Skeletal muscle cell (primary cell): Measurements from ENCODE around the gene SHISAL2A.
A peak's percentile ranks its signal among the peaks of the same experiment; 100 is the strongest.

Experiments used
- DNase-seq: peaks from one replicate; pipeline ENCODE4 v3.0.0-alpha.2; 2010; ENCODE audit warnings: low read depth
- H3K4me3 ChIP-seq: 2 replicates; pipeline ENCODE4 v1.5.1; 2011; ENCODE audit warnings: low read depth, mild to moderate bottlenecking, control low read depth, low read length, moderate library complexity

The SHISAL2A gene

DNA sequence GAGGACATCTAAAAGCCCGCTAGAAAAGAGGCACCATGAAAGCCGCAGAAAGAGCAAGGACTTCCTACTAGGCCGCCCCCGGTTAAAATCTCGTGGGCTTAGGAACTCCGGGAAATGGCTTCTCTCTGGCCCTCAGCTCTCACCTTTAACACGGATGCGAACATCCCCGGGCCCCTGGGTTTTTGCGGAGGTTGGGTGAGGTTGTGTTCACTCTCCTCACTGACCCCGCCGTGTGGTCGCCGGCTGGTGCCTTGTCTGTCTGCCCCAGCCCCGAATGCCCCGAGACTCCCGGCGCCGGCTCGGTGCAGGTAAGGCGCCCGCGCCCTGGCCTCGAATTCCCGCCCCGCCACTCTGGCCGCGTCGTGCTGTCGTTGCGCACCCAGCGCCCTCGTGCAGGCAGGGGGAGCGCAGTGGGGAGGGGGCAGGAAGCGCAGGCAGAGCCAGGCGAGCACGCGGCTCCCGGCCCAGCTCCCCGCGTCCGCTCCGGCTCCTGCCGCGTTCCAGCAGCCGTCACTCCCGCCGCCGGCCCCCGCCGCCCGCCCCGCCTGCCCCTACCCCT is at the start of gene SHISAL2A:
TSS of gene SHISAL2A (plus strand) at position 437 of the 559 bp plus-strand sequence. CDS start 326 bp downstream, outside the sequence.
- peak within 1 kb of the TSS; percentile 44 for H3K4me3 ChIP-seq
- peak; percentile 9 for DNase-seq

- no peak overlapping the region for H3K4me3 ChIP-seq
- no peak for DNase-seq
Observed at GRCh38 chr1:52585474-52585873, 47.5 kb upstream of the SHISAL2A start.

GRCh38 chr1:52588027-52588426 is 44.9 kb upstream of the SHISAL2A start:
- no peak for DNase-seq
- no peak overlapping the region for H3K4me3 ChIP-seq

DNA sequence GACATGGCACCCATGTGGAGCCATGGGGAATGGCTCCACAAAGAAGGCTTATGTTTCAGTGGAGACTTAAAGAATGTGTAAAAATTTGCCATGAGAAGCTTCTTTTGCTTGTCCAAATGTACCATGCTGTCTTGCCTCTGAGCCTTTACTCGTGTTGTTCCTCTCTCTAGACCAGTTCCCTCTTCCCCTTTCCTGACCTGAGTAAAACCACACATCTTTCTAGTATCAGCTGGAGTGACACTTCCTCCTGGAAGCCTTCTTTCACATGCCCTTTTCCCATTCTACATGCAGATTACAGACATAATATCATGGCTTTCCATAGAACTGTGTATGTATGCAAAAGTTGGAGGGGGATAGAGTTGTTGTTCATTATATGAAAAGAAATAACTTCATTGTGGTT is 44.4 kb upstream of the SHISAL2A start:
- H3K4me3 ChIP-seq: no peak overlapping the region
- DNase-seq: no peak

GRCh38 chr1:52590266-52590665 is 42.7 kb upstream of the SHISAL2A start:
- no peak overlapping the region for H3K4me3 ChIP-seq
- DNase-seq: no peak

DNA sequence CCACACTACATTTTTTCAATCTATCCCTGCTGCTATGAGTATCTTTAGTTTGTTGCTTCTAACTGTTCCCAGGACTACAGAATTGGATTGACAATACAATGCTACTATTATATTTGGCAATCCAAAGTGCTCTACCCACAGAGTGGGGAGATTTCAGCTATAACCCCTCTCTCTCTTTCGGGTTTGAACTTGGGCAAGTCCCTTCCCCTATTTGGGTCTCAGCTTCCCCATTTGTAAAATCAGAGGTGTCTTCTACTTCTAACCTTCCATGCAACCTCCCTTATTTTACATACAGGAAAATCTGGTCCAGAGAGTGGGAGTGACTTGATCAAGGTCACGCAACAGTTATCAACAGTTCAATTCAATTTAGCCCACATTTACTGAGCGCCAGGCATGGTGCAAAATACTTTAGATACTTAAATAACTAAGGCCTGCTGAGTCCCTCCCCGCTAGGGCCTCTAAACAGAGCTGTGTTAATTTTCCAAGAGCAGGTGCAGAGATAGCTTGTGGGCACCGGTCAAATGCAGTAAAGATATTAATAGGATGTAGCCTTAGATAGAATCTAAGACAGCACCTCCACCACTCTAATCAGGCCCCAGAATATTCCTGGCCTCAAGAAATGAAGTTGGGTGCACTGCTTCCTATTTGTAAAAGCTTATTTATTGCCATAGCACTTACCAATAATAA is 40.2 kb upstream of the SHISAL2A start:
- no peak for DNase-seq
- H3K4me3 ChIP-seq: no peak overlapping the region

- DNase-seq: peak; percentile 18
- no peak overlapping the region for H3K4me3 ChIP-seq
Observed at GRCh38 chr1:52593495-52593894, 39.5 kb upstream of the SHISAL2A start.

GRCh38 chr1:52595061-52595460 is 37.9 kb upstream of the SHISAL2A start:
- DNase-seq: no peak
- H3K4me3 ChIP-seq: no peak overlapping the region

GRCh38 chr1:52597912-52598311 is 35.1 kb upstream of the SHISAL2A start:
- DNase-seq: no peak
- no peak overlapping the region for H3K4me3 ChIP-seq

DNA sequence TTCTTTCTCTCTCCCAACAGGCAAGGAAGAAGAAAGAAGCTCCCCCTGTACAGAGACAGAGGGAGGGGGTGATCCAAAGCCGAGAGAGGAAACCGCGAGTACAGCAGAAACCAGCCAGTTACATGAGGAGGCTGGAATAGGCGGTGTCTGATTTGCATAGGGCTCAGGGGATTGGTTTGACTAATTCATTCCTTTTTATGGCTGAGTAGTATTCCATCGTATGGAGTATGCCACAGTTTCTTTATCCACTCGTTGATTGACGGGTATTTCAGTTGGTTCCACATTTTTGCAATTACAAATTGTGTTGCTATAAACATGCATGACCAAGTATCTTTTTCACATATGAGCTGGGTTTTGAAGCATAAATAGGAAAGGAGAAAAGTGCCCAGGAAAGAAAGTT is 34.2 kb upstream of the SHISAL2A start:
- H3K4me3 ChIP-seq: no peak overlapping the region
- no peak for DNase-seq

- H3K4me3 ChIP-seq: no peak overlapping the region
- DNase-seq: no peak
Observed at GRCh38 chr1:52599236-52599635, 33.7 kb upstream of the SHISAL2A start.

DNA sequence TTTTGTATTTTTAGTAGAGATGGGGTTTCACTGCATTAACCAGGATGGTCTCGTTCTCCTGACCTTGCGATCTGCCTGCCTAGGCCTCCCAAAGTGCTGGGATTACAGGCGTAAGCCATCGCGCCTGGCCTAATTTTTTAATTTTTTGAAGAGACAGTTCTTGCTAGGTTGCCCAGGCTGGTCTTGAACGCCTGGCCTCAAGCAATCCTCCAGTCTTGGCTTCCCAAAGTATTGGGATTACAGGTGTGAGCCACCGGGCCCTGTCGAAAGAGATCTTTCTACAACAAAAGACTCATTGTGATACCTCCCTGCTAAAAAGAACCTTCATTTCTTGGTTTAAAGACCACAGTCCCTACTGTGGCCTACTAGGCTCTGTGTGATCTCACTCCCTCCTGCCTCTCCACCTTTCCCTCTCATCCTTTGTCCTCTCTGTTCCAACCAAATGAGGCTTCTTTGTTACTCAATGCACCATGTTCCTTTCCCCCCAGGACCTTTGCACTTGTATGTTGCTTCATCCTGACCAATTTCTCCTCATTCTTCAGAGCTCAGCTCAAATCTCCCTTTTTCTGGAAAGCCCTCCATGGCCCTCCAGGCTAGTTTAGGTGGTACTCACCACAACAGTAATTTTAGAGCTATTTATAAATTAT is 32.3 kb upstream of the SHISAL2A start:
- no peak for DNase-seq
- H3K4me3 ChIP-seq: no peak overlapping the region

DNA sequence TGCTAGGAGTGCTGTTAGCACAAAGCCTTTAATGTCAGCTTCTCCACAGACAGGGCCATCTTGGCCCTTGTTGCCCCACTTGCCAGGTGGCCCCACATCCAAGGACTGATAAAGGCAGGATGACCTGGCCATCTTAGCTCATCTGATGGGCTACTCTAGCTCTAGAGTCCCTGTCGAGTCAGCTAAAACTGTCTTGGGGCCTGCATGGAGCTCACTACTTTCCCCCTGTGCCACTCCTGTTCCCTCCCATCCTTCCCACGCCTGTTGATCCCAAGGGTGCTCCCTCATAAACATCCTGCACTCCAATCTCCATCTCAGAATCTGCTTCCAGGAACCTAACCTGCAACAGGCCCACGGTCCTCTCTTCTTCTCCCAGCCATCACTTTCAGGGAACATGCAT is 31.4 kb upstream of the SHISAL2A start:
- no peak overlapping the region for H3K4me3 ChIP-seq
- DNase-seq: no peak

GRCh38 chr1:52601991-52602855 is 30.7 kb upstream of the SHISAL2A start, which contains the start of gene GPX7:
GPX7 (plus strand) TSS chr1:52602371; CDS start chr1:52602410, 39 bp downstream.
- peak; percentile 7 for DNase-seq
- H3K4me3 ChIP-seq: peak within 1 kb of the TSS; percentile 43

GRCh38 chr1:52602856-52603600 is 29.9 kb upstream of the SHISAL2A start:
- H3K4me3 ChIP-seq: peak overlapping the region; percentile 38
- no peak for DNase-seq

DNA sequence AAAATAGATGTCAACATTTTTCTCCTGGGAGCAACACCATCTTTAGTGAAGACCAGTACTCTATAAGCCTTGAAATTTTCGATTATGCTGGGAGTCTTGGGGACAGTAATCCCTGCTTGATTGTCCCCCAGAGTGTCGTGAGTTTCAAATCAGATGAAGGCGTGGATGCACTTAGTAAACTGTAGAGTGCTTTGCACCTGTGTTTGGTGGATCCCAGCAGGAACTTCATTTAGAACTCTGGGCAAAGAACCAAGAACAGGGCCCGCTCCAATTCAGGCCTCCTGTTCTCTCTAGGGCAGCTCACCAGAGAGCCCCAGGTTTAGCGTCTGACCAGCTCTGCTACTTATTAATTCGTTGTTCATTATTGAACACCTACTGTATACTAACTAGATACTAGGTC is 29.3 kb upstream of the SHISAL2A start:
- H3K4me3 ChIP-seq: no peak overlapping the region
- no peak for DNase-seq

DNA sequence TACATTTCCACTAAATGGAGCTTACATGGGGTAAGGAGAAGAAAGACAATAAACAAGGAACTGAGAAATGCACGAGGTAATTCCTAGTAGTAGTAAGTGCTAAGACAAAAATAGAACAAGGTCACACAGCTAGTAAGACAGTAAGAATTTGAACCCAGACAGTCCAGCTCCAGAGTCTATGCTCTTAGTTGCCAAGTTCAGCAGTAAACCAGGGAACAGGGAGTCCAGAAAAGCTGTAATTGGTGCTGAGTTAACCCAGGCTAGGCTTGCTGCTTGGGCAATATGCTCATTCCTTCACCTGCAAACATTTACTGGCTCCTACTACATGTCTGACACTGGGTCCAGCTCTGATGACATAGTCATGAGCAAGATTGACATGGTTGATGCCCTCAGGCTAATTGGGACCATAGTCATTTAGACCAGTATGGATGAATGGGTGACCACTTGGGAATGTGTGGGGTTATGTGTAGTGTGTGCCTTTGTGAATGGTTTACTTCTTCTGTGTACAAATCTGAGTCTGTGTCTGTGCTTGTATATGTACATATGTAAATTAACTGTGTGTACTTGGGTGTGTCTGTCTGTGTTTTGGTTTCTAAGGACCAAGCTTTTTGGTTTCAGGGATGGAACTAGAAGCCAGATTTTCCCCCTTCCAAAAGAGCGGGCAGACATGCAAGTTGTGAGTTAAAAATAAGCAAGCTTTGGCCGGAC is 28.8 kb upstream of the SHISAL2A start:
- DNase-seq: peak; percentile 11

GRCh38 chr1:52613636-52614373 is 19.2 kb upstream of the SHISAL2A start:
- no peak for DNase-seq

More for the DNA sequence above, 28.8 kb upstream of the SHISAL2A start:
- H3K4me3 ChIP-seq: no peak overlapping the region

More at GRCh38 chr1:52613636-52614373, 19.2 kb upstream of the SHISAL2A start:
- H3K4me3 ChIP-seq: no peak overlapping the region
